Loucy (cell line): ENCODE results near the gene TBRG1.

Experiments
- H2AFZ ChIP-seq: fragments of 200-600 bp; sonication (generic); 2 replicates; pipeline ENCODE4 v1.6.0; 2016; ENCODE audit warnings: antibody characterized with exemption, mild to moderate bottlenecking, low read length, moderate library complexity
- H3F3A ChIP-seq: fragments of 200-600 bp; 2 replicates; pipeline ENCODE4 v1.6.0; 2016; ENCODE audit warnings: antibody characterized with exemption, low read depth, mild to moderate bottlenecking
- H3K27me3 ChIP-seq: fragments of 200-600 bp; sonication (generic); 2 replicates; pipeline ENCODE4 v1.6.1; 2014; ENCODE audit warnings: low read length, mild to moderate bottlenecking; ENCODE audit not compliant: insufficient read depth, poor library complexity, severe bottlenecking
- H3K36me3 ChIP-seq: fragments of 200-600 bp; sonication (generic); 2 replicates; pipeline ENCODE4 v1.6.1; 2016; ENCODE audit warnings: low read length; ENCODE audit not compliant: insufficient read depth
- H3K4me1 ChIP-seq: fragments of 200-600 bp; sonication (generic); 2 replicates; pipeline ENCODE4 v1.5.1; 2014; ENCODE audit warnings: low read length, mild to moderate bottlenecking; ENCODE audit not compliant: insufficient read depth, poor library complexity, severe bottlenecking
- H3K4me2 ChIP-seq: fragments of 200-600 bp; sonication (generic); 2 replicates; pipeline ENCODE4 v1.6.0; 2014; ENCODE audit warnings: antibody characterized with exemption, low read length, low read depth, mild to moderate bottlenecking; ENCODE audit not compliant: poor library complexity, severe bottlenecking
- H3K4me3 ChIP-seq: fragments of 200-600 bp; sonication (generic); 2 replicates; pipeline ENCODE4 v1.5.1; 2014; ENCODE audit warnings: low read length, mild to moderate bottlenecking, mixed read lengths; ENCODE audit not compliant: poor library complexity, severe bottlenecking
- H3K79me2 ChIP-seq: fragments of 200-600 bp; sonication (generic); 2 replicates; pipeline ENCODE4 v1.6.1; 2014; ENCODE audit warnings: low read length; ENCODE audit not compliant: insufficient read depth
- H3K9ac ChIP-seq: fragments of 200-600 bp; sonication (generic); 2 replicates; pipeline ENCODE4 v1.6.0; 2014; ENCODE audit warnings: mild to moderate bottlenecking, low read depth, low read length, moderate library complexity; ENCODE audit not compliant: poor library complexity, severe bottlenecking
- H3K9me2 ChIP-seq: fragments of 200-600 bp; sonication (generic); replicated peaks from 2 replicates; pipeline ENCODE4 v1.6.1; 2016; ENCODE audit warnings: low read depth, low read length, mixed read lengths
- H3K9me3 ChIP-seq: fragments of 200-600 bp; sonication (generic); 2 replicates; pipeline ENCODE4 v1.6.1; 2014; ENCODE audit warnings: mild to moderate bottlenecking, antibody characterized with exemption, low read length, low read depth; ENCODE audit not compliant: insufficient read depth
- H4K20me1 ChIP-seq: fragments of 200-600 bp; sonication (generic); 2 replicates; pipeline ENCODE4 v1.6.0; 2014; ENCODE audit warnings: antibody characterized with exemption, low read length, mild to moderate bottlenecking; ENCODE audit not compliant: insufficient read depth, poor library complexity, severe bottlenecking
- EZH2phosphoT487 ChIP-seq: fragments of 200-600 bp; IDR thresholded peaks from 2 replicates; pipeline ENCODE4 v1.6.1; 2018; ENCODE audit warnings: antibody characterized with exemption, mild to moderate bottlenecking, moderate library complexity, borderline replicate concordance
- TF ChIP-seq, protein P1 (sequence below): fragments of 200-600 bp; sonication (generic); conservative IDR thresholded peaks from 2 replicates; pipeline ENCODE4 v1.5.1; 2014; ENCODE audit warnings: mild to moderate bottlenecking, antibody characterized with exemption, low read length

The TBRG1 gene

DNA sequence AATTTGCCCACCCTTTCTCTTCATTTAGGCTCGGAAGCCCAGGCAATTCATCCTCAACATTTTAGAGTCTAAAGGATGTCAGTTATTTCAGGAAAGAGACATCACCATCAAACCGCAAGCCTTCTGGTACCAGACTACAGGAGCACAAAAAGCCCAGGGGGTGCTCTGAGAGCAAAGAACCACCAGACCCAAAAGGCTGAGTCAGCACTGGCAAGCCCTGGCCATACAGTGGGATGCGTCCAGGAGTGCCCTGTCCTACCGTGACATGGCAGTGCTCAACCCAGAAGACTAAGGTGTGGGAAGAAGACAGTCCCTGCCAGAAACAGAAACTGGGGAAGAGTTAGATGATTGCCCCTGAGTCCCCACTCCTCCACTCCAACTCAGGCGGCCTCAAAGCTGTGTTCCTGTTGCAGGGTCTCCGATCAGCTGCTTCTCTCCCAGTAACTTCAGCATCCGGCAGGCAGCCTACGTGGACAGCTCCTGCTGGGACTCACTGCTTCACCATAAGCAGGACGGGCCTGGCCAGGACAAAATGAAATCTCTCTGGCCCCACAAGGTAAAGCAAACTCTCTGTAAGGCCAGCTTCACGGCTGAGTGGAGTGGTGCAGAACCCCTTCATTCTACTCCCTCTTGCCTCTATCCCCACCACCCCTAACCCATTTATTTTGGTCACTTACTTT is 10.0 kb upstream of the TBRG1 start:
- Histone ChIP-seq H3K9me3 (no peaks in the 10 kb centered on the region), H3K4me2 (peak overlapping the region; percentile 35), H4K20me1 (no peaks in the 10 kb centered on the region), H3K27me3 (peaks cover 2% of the 10 kb centered on the region), H3F3A (no peaks in the 10 kb centered on the region), H3K4me3 (no peak overlapping the region), H3K4me1 (peaks cover 9% of the 10 kb centered on the region), H3K9me2 (no peaks in the 10 kb centered on the region), H3K36me3 (no peaks in the 10 kb centered on the region), H3K9ac (no peak overlapping the region), H2AFZ (peak overlapping the region; percentile 26; the same call in 1 of the 2 replicates), H3K79me2 (no peaks in the 10 kb centered on the region)
- TF ChIP-seq, protein P1, sequence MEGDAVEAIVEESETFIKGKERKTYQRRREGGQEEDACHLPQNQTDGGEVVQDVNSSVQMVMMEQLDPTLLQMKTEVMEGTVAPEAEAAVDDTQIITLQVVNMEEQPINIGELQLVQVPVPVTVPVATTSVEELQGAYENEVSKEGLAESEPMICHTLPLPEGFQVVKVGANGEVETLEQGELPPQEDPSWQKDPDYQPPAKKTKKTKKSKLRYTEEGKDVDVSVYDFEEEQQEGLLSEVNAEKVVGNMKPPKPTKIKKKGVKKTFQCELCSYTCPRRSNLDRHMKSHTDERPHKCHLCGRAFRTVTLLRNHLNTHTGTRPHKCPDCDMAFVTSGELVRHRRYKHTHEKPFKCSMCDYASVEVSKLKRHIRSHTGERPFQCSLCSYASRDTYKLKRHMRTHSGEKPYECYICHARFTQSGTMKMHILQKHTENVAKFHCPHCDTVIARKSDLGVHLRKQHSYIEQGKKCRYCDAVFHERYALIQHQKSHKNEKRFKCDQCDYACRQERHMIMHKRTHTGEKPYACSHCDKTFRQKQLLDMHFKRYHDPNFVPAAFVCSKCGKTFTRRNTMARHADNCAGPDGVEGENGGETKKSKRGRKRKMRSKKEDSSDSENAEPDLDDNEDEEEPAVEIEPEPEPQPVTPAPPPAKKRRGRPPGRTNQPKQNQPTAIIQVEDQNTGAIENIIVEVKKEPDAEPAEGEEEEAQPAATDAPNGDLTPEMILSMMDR: no peak

DNA sequence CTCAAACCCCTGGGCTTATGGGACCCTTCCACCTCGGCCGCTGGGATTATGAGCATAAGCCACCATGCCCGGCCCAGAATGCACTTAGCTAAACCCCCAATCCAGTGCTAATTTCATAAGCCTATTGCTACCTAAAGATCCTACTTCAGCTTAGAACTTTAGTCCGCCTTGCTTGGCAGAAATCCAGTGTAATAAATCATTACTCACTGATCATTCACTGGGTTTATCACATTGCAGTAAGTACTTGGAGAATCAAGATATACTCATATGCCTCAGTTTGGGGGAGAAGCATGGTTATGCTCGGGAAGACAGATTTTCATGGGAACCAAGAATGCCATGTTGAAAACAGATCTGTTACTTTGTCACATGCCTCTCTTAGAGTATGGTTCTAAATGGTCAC is 3.8 kb upstream of the TBRG1 start:
- Histone ChIP-seq H3K4me3 (no peak overlapping the region), H2AFZ (no peak overlapping the region), H4K20me1 (peaks cover 11% of the 10 kb centered on the region), H3K9me3 (no peaks in the 10 kb centered on the region), H3K9me2 (no peaks in the 10 kb centered on the region), H3K27me3 (peaks cover 36% of the 10 kb centered on the region), H3F3A (no peaks in the 10 kb centered on the region), H3K79me2 (peaks cover 12% of the 10 kb centered on the region), H3K4me1 (peaks cover 4% of the 10 kb centered on the region), H3K4me2 (no peak overlapping the region), H3K9ac (no peak overlapping the region), H3K36me3 (no peaks in the 10 kb centered on the region)
- TF ChIP-seq EZH2phosphoT487: no peak
- TF ChIP-seq, protein P1: no peak

DNA sequence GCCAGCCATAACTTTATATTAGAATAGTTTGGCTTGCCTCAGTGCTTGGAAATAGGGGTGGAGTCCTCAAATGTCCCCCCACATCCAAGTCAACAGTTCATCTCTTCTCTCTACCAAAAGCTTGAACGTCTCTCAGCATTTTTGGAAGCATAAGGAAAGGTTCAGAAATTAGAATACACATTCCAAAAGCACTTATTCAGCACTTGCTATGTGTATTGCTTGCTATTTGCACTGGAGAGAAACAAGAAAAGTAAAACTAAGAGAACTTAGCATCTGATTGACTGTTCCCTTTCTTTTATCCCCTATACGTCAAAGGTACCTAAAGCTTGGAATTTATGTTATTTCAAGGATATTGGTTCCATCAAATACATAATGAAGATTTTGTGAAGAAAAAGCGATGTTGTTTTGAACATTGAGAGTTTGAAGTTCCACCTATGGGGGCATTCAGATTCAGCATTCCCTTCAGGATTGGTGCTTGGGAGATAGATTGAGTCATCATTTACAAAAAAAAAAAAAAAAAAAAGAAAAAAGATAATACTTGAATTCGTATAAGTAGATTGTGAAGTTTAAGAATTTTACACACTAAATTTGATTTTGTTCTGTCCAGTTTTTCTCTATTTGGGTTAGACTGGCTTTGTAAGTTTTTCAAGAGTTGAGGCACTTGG is 1.3 kb downstream of the TBRG1 start:
- peaks cover 29% of the 10 kb centered on the region for H3K27me3 ChIP-seq
- H3K9me3 ChIP-seq: no peaks in the 10 kb centered on the region
- peaks cover 51% of the 10 kb centered on the region for H3K79me2 ChIP-seq
- H2AFZ ChIP-seq: no peak overlapping the region
- peaks cover 25% of the 10 kb centered on the region; the same call in 1 of the 2 replicates for H3K36me3 ChIP-seq
- H3F3A ChIP-seq: no peaks in the 10 kb centered on the region
- H4K20me1 ChIP-seq: peaks cover 17% of the 10 kb centered on the region
- peak overlapping the region; percentile 96 for H3K4me3 ChIP-seq
- TF ChIP-seq, protein P1: no peak
- no peak for TF ChIP-seq EZH2phosphoT487
- peak overlapping the region; percentile 92 for H3K9ac ChIP-seq
- H3K4me2 ChIP-seq: peak overlapping the region; percentile 81
- peaks cover 43% of the 10 kb centered on the region for H3K4me1 ChIP-seq
- no peaks in the 10 kb centered on the region for H3K9me2 ChIP-seq
